HepG2 (cell line): Measurements from ENCODE around the gene CPT1B. TPM values are rescaled to one million over a fixed set of nuclear protein-coding genes. Genes with fewer than 3 reads are reported as not detected.

ENCODE experiments used
- ATAC-seq: fragments of 200-7000 bp; cut with Tn5 transposase; 3 replicates; pipeline ENCODE4 v1.9.1; 2020; ENCODE audit warnings: mild to moderate bottlenecking, moderate library complexity
- BruUV-seq: library from RNA; stranded (reverse); fragments of 400-500 nt; replicated peaks from 2 replicates; lab custom pipeline; 2021; lab: Mats Ljungman, UMichigan
- CTCF ChIA-PET: fragments of 300-600 bp; formaldehyde crosslinking; extraction: SDS; loops from one replicate; lab custom pipeline; 2021; ENCODE audit warnings: low total read pairs, inconsistent platforms, low intra/inter-chr PET ratio; lab: Yijun Ruan, JAX
- POLR2A ChIA-PET: fragments of 350-600 bp; sonication (Branson Sonifier 250); formaldehyde crosslinking; loops from one replicate; lab custom pipeline; 2020; ENCODE audit warnings: antibody characterized with exemption, inconsistent platforms; lab: Yijun Ruan, JAX
- DNase-seq: peaks from one replicate; pipeline ENCODE4 v3.0.0-alpha.2; 2015; ENCODE audit warnings: low spot score
- FAIRE-seq: peaks from 3 replicates; lab custom pipeline; 2011; peaks lifted over from hg19 to GRCh38; lab: Jason Lieb, UNC
- H2AFZ ChIP-seq: one replicate; pipeline ENCODE4 v1.6.1; 2011; ENCODE audit warnings: low read length, inconsistent platforms
- H3K27ac ChIP-seq: fragments of 300-600 bp; 3 replicates; pipeline ENCODE4 v1.8.0; 2011; ENCODE audit warnings: mixed run types, mild to moderate bottlenecking, mixed read lengths, low read length, inconsistent platforms; ENCODE audit not compliant: insufficient read depth; ENCODE audit errors: extremely low read length
- H3K27me3 ChIP-seq, 2 experiments: fragments of 200-600 bp in 1 of 2; 2 replicates in 1 of 2; 3 replicates in 1 of 2; pipeline versions ENCODE4 v1.6.0 to v1.8.0; 2011; ENCODE audit warnings: low read length in 2 of 2, mild to moderate bottlenecking in 2 of 2, moderate library complexity in 2 of 2, inconsistent platforms in 1 of 2; ENCODE audit not compliant: insufficient read depth in 2 of 2, control insufficient read depth in 1 of 2
- H3K36me3 ChIP-seq, 2 experiments: fragments of 200-600 bp in 1 of 2; replicated peaks in 1 of 2; 2 replicates in 1 of 2; 3 replicates in 1 of 2; pipeline versions ENCODE4 v1.5.1 to v1.8.0; 2011; ENCODE audit warnings: low read length in 2 of 2, inconsistent platforms in 1 of 2; ENCODE audit not compliant: insufficient read depth in 2 of 2, control insufficient read depth in 1 of 2
- H3K4me1 ChIP-seq: 2 replicates; pipeline ENCODE4 v1.5.1; 2012; ENCODE audit warnings: low read length, inconsistent platforms; ENCODE audit not compliant: insufficient read depth
- H3K4me2 ChIP-seq: 2 replicates; pipeline ENCODE4 v1.6.0; 2011; ENCODE audit warnings: low read depth, low read length, inconsistent platforms
- H3K4me3 ChIP-seq, 3 experiments: fragments of 200-600 bp in 1 of 3; sonication (generic), shearing (Covaris generic) in 1 of 3; replicated peaks in 1 of 3; 2 replicates each; pipeline ENCODE4 v1.5.1; 2011 to 2016; ENCODE audit warnings: low read length in 3 of 3, inconsistent platforms in 2 of 3, low read depth in 2 of 3, mild to moderate bottlenecking in 2 of 3, control low read depth in 1 of 3, mixed read lengths in 1 of 3; ENCODE audit not compliant: insufficient read depth in 1 of 3
- H3K79me2 ChIP-seq: one replicate; pipeline ENCODE4 v1.6.1; 2011; ENCODE audit warnings: low read length, inconsistent platforms; ENCODE audit not compliant: insufficient read depth
- H3K9ac ChIP-seq: 2 replicates; pipeline ENCODE4 v1.6.0; 2011; ENCODE audit warnings: mild to moderate bottlenecking, low read depth, low read length, inconsistent platforms; ENCODE audit not compliant: insufficient read depth
- H3K9me3 ChIP-seq: 2 replicates; pipeline ENCODE4 v1.5.1; 2012; ENCODE audit warnings: mild to moderate bottlenecking, low read length
- H4K20me1 ChIP-seq: 2 replicates; pipeline ENCODE4 v1.6.0; 2011; ENCODE audit warnings: inconsistent platforms, mild to moderate bottlenecking, low read length, moderate library complexity; ENCODE audit not compliant: insufficient read depth
- ARID4A ChIP-seq: sonication (generic); formaldehyde crosslinking; IDR thresholded peaks from 2 replicates; pipeline ENCODE4 v1.5.0; 2020; ENCODE audit warnings: mild to moderate bottlenecking, missing genetic modification reagents, borderline replicate concordance
- ATRX ChIP-seq: sonication (generic); formaldehyde crosslinking; IDR thresholded peaks from 2 replicates; pipeline ENCODE4 v1.4.0; 2020; ENCODE audit warnings: missing genetic modification reagents, borderline replicate concordance
- CEBPG ChIP-seq: IDR thresholded peaks from 2 replicates; pipeline ENCODE4 v1.6.1; 2016
- GLI4 ChIP-seq: sonication (generic); formaldehyde crosslinking; IDR thresholded peaks from 2 replicates; pipeline ENCODE4 v1.5.1; 2020; ENCODE audit warnings: missing genetic modification reagents, mild to moderate bottlenecking, moderate library complexity, borderline replicate concordance
- NCOR1 ChIP-seq: fragments of 200-600 bp; sonication (generic); IDR thresholded peaks from 2 replicates; pipeline ENCODE4 v1.7.0; 2017; ENCODE audit warnings: antibody characterized with exemption, low read length, borderline replicate concordance
- NR2F6 ChIP-seq, 2 experiments: IDR thresholded peaks; 2 replicates each; pipeline ENCODE4 v1.6.1; 2016; ENCODE audit warnings: antibody characterized with exemption in 1 of 2, mild to moderate bottlenecking in 1 of 2
- ZBTB3 ChIP-seq: sonication (generic); formaldehyde crosslinking; IDR thresholded peaks from 2 replicates; pipeline ENCODE4 v1.4.0; 2020; ENCODE audit warnings: low read depth, mild to moderate bottlenecking, moderate library complexity, missing genetic modification reagents, borderline replicate concordance
- ZNF205 ChIP-seq: IDR thresholded peaks from 2 replicates; pipeline ENCODE4 v1.6.1; 2018; ENCODE audit warnings: missing biosample characterization, missing genetic modification reagents
- ZNF24 ChIP-seq: fragments of 450-650 bp; IDR thresholded peaks from 2 replicates; pipeline ENCODE4 v1.6.1; 2017; ENCODE audit warnings: antibody characterized with exemption, mild to moderate bottlenecking
- ZNF326 ChIP-seq: sonication (generic); formaldehyde crosslinking; IDR thresholded peaks from 2 replicates; pipeline ENCODE4 v1.4.0; 2020; ENCODE audit warnings: missing genetic modification reagents, borderline replicate concordance
- ZNF33A ChIP-seq: sonication (generic); formaldehyde crosslinking; IDR thresholded peaks from 2 replicates; pipeline ENCODE4 v1.5.1; 2020; ENCODE audit warnings: missing genetic modification reagents, mild to moderate bottlenecking, moderate library complexity, borderline replicate concordance
- ZNF713 ChIP-seq: sonication (generic); formaldehyde crosslinking; IDR thresholded peaks from 2 replicates; pipeline ENCODE4 v1.4.0; 2020; ENCODE audit warnings: mild to moderate bottlenecking, missing genetic modification reagents
- ZNF775 ChIP-seq: sonication (generic); formaldehyde crosslinking; IDR thresholded peaks from 2 replicates; pipeline ENCODE4 v1.4.0; 2020; ENCODE audit warnings: missing genetic modification reagents, mild to moderate bottlenecking, moderate library complexity, borderline replicate concordance
- WGBS: methylation state at CpG from one replicate; pipeline ENCODE4 v1.1.6; 2017; ENCODE audit warnings: low lambda C conversion rate; 5-methylcytosine and 5-hydroxymethylcytosine counted together
- in situ Hi-C: cut with HindIII; loops from 2 replicates; pipeline ENCODE4 v1.10.0; 2017; ENCODE audit warnings: low pct_unique_long_range_greater_than_20kb; ENCODE audit not compliant: extremely low pct_ligation_motif_present
- intact Hi-C: fragments of 100-400 bp; cut with micrococcal nuclease; formaldehyde crosslinking; loops from one replicate; pipeline ENCODE4 v1.10.0; 2022; ENCODE audit not compliant: unreplicated experiment
- polyA plus RNA-seq, 8 experiments: library from polyadenylated mRNA; depleted of rRNA in 3 of 8; stranded (reverse) in 7 of 8; unstranded in 1 of 8; fragments of >200 nt; fragmentation: Illumina TruSeq in 4 of 8; extraction: Trizol in 4 of 8; gene quantifications; 2 replicates each; pipeline versions ENCODE4 v1.2.1 to v1.2.3, GENCODE V29; 2011 to 2016; ENCODE audit warnings: low read depth in 4 of 8, missing spikeins in 1 of 8, mixed read lengths in 1 of 8; ENCODE audit not compliant: insufficient read depth in 1 of 8
- total RNA-seq, 5 experiments: library from RNA; depleted of rRNA; stranded (reverse); fragments of >200 nt; fragmentation: Illumina TruSeq; extraction: Trizol; gene quantifications; 2 replicates each; pipeline ENCODE4 v1.2.3, GENCODE V29; 2016; ENCODE audit warnings: low read depth in 1 of 5
- TF ChIP-seq, protein P1 (sequence below): sonication (generic); formaldehyde crosslinking; IDR thresholded peaks from 2 replicates; pipeline ENCODE4 v1.5.0; 2020; ENCODE audit warnings: mild to moderate bottlenecking, low read depth, missing genetic modification reagents, borderline replicate concordance
- TF ChIP-seq, protein P2 (sequence below): IDR thresholded peaks from 2 replicates; pipeline ENCODE4 v1.6.1; 2018; ENCODE audit warnings: missing genetic modification reagents, mild to moderate bottlenecking, missing compliant biosample characterization
- TF ChIP-seq, protein P3 (sequence below): sonication (generic); formaldehyde crosslinking; IDR thresholded peaks from 2 replicates; pipeline ENCODE4 v1.4.0; 2020; ENCODE audit warnings: missing genetic modification reagents

CPT1B gene
- total and polyA plus RNA-seq, 2 of the 13 experiments (the other 11 are each of a cell fraction or from before 2014, with no cell fraction given), result 9.2 to 19.5 TPM

- POLR2A ChIA-PET, result interaction anchor here (1.0 to 3.1 kb wide), 3 partner anchors 13 to 50 kb away, joined by 3 to 7 read pairs (median 4); partner anchors contain the start of genes SCO2 and SYCE3
- in situ Hi-C loops, result loop anchor here (5.0 kb wide), 1 partner anchor 36 kb away; no protein-coding TSS in a partner anchor
- H3K27me3 ChIP-seq, result no peaks in the 10 kb centered on the region
- TF ChIP-seq ZNF33A (CRISPR knock-in tag), result no peak
- no peak for TF ChIP-seq NCOR1
- no peak for TF ChIP-seq ZBTB3
- TF ChIP-seq CEBPG, result 0 out of 2 replicates have a peak, but pooled peaks have one; percentile 9
- no peak for TF ChIP-seq GLI4
- no peak for TF ChIP-seq ZNF713 (CRISPR knock-in tag)
- no peak for TF ChIP-seq NR2F6 (IDR thresholded peaks at IDR 0.05)
- TF ChIP-seq NR2F6 (CRISPR knock-in tag; IDR thresholded peaks at IDR 0.05), result peak; percentile 17; the same call in 1 of the 2 replicates
- TF ChIP-seq ZNF205 (CRISPR knock-in tag), result no peak
- TF ChIP-seq ZNF326 (CRISPR knock-in tag), result no peak
- TF ChIP-seq ARID4A (CRISPR knock-in tag), result peak; percentile 39; the same call in 1 of the 2 replicates
- no peak for TF ChIP-seq ATRX (CRISPR knock-in tag)
- TF ChIP-seq, protein P1, sequence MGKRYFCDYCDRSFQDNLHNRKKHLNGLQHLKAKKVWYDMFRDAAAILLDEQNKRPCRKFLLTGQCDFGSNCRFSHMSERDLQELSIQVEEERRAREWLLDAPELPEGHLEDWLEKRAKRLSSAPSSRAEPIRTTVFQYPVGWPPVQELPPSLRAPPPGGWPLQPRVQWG (CRISPR knock-in tag), result no peak
- TF ChIP-seq, protein P2, sequence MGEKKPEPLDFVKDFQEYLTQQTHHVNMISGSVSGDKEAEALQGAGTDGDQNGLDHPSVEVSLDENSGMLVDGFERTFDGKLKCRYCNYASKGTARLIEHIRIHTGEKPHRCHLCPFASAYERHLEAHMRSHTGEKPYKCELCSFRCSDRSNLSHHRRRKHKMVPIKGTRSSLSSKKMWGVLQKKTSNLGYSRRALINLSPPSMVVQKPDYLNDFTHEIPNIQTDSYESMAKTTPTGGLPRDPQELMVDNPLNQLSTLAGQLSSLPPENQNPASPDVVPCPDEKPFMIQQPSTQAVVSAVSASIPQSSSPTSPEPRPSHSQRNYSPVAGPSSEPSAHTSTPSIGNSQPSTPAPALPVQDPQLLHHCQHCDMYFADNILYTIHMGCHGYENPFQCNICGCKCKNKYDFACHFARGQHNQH (CRISPR knock-in tag), result no peak
- TF ChIP-seq ZNF24, result no peak
- TF ChIP-seq, protein P3, sequence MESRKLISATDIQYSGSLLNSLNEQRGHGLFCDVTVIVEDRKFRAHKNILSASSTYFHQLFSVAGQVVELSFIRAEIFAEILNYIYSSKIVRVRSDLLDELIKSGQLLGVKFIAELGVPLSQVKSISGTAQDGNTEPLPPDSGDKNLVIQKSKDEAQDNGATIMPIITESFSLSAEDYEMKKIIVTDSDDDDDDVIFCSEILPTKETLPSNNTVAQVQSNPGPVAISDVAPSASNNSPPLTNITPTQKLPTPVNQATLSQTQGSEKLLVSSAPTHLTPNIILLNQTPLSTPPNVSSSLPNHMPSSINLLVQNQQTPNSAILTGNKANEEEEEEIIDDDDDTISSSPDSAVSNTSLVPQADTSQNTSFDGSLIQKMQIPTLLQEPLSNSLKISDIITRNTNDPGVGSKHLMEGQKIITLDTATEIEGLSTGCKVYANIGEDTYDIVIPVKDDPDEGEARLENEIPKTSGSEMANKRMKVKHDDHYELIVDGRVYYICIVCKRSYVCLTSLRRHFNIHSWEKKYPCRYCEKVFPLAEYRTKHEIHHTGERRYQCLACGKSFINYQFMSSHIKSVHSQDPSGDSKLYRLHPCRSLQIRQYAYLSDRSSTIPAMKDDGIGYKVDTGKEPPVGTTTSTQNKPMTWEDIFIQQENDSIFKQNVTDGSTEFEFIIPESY, result 0 out of 2 replicates have a peak, but pooled peaks have one; percentile 14
- no peak for TF ChIP-seq ZNF775 (CRISPR knock-in tag)
These were observed 2.2 kb downstream of the CPT1B start for GRCh38 chr22:50576070-50576469.

More at GRCh38 chr22:50576070-50576469, 2.2 kb downstream of the CPT1B start:
- peaks cover 2% of the 10 kb centered on the region for H3K4me1 ChIP-seq
- intact Hi-C loops, result loop anchor here (1.0 kb wide), 2 partner anchors 44 to 115 kb away; no protein-coding TSS in a partner anchor
- no peak overlapping the region for H3K27ac ChIP-seq
- H3K9me3 ChIP-seq, result no peaks in the 10 kb centered on the region
- no peaks in the 10 kb centered on the region for H3K79me2 ChIP-seq
- H3K4me2 ChIP-seq, result no peak overlapping the region
- H3K9ac ChIP-seq, result no peak overlapping the region
- peak; percentile 81 for DNase-seq
- peak; percentile 89 for FAIRE-seq
- H2AFZ ChIP-seq, result no peak overlapping the region
- H4K20me1 ChIP-seq, result no peaks in the 10 kb centered on the region
- peaks cover 4 to 7% of the 10 kb centered on the region in 2 experiments; a peak in 3 of 5 replicates for H3K36me3 ChIP-seq
- no TSS peak for BruUV-seq
- WGBS, result 30% methylated on average over 5 of the region's 5 CpGs
- peak; percentile 83 for ATAC-seq
- CTCF ChIA-PET, result interaction anchor here (1.1 to 3.7 kb wide), 5 partner anchors 34 to 124 kb away, joined by 3 to 37 read pairs (median 7); no protein-coding TSS in a partner anchor
- H3K4me3 ChIP-seq, result no peak overlapping the region
